Right renal cortex interstitium (tissue), 3 donors: ENCODE data around the gene DTYMK. TPM values are rescaled to one million over a fixed set of nuclear protein-coding genes. Genes with fewer than 3 reads are reported as not detected.
"Not testable (repeated sequence)": the region's sequence is repeated elsewhere in the genome, so short reads cannot be mapped to it uniquely, and the experiment has no call there.

Experiments
- DNase-seq, 3 donors: peaks; one replicate each; pipeline ENCODE4 v3.0.0-alpha.2; 2013; ENCODE audit warnings: low read depth in 3 of 3, low spot score in 2 of 3
- polyA plus RNA-seq, 3 donors: library from polyadenylated mRNA; unstranded; fragments of 120-200 nt; gene quantifications; one replicate each; pipeline ENCODE4 v1.2.1, GENCODE V29; 2013; ENCODE audit not compliant: insufficient read length in 3 of 3

The DTYMK gene
- polyA plus RNA-seq, 3 donors: 32.7 to 39.0 (median 37.4) TPM

DNA sequence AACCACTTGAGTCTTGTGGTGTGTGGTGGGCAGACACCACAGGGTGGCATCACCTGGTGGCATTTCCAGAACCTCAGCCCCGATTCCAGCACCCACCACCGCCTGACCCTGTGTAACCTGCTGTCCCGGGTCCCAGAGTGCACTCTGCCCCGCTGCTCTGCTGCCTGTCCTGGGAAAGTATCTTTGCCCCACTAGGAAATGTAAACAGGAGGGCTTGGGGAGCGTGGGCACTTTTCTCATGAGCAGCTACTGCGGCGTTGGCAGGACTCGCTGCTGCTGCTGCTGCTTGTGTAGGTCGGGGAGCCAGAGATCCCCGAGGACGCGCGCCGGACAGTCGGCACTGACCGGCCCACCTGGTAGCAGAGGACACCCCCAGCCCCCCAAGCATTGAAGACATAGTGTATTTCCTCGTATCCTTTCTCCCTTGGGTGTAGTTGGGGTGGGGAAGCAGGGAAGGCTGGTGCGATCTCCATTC is 13.4 kb downstream of the DTYMK start:
- no peak for DNase-seq

GRCh38 chr2:241672243-241673188 is 14.1 kb downstream of the DTYMK start:
- no peak for DNase-seq

DNA sequence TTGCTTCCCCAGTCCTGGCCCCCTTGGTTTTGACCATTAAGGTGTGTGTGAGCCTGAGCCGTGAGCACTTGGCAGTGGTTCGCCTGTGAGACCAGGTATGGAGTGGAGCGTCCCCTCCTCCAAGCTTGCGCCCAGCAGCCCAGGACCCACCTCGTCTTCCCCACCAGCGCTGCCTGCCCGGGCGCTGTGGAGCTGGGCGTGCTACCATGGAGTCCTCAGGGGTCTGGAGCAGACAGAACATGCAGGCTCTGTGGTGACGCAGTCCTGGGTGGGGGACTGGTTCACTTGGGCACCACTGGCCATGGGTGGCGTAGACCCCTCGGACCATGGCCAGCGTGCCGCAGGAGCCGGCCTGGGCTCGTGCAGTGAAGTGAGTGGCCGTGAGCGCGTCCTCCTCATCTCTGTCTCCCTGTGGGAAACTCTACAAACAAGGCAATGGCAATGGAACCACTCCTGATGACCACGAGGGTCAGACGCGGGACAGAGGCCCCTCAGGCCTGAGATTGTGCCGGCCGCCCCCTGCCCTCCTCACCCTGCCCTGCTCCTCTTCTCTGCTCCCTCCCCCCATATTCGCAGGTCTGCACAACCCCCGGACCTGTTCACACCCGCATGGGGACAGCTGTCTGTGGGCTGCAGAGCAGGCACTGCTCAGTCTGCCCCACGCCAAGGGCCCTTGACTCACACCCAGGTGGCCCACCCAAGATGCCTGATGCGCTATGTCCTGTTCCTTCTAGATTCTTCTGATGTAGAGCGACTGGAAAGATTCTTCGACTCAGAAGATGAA is 15.0 kb downstream of the DTYMK start:
- no peak for DNase-seq

DNA sequence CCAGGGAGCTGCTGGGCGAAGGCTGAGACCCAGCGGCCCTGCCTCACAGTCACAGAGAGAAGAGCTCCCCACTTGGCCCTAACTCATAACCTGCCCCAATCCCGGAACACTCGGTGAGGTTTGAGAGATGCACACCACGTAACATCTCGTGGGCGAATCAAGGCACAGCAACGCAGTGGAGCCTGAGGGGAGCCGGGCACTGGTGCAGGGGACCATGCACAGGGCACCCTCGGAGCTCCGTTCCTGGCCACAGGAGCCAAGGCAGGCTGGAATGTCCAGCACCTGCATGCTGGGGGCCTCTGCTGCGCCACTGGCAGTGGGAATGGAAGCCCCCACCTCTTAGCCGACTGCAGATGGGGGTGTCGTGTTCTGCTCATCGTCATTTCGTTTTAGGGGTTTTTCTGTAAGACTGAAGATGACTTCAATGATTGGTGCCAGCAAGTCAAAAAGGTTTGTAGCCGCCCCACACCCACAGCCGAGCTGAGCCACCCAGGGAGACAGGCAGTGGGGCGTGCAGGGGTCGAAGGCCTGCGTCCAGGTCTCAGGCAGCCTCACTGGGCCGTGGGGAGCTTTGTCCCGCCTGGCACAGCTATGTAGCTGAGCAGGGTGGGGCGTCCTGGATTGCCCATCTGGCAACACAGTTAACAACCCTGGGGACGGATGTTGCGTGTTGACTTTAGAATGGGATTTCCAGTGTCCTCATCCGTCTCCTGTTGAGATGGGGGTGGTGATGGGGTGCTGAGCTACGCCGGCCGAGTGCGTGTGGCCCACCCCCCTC is 16.1 kb downstream of the DTYMK start:
- DNase-seq: no peak

GRCh38 chr2:241668839-241669238 is 17.8 kb downstream of the DTYMK start:
- no peak for DNase-seq

GRCh38 chr2:241668354-241668753 is 18.3 kb downstream of the DTYMK start:
- DNase-seq: no peak

DNA sequence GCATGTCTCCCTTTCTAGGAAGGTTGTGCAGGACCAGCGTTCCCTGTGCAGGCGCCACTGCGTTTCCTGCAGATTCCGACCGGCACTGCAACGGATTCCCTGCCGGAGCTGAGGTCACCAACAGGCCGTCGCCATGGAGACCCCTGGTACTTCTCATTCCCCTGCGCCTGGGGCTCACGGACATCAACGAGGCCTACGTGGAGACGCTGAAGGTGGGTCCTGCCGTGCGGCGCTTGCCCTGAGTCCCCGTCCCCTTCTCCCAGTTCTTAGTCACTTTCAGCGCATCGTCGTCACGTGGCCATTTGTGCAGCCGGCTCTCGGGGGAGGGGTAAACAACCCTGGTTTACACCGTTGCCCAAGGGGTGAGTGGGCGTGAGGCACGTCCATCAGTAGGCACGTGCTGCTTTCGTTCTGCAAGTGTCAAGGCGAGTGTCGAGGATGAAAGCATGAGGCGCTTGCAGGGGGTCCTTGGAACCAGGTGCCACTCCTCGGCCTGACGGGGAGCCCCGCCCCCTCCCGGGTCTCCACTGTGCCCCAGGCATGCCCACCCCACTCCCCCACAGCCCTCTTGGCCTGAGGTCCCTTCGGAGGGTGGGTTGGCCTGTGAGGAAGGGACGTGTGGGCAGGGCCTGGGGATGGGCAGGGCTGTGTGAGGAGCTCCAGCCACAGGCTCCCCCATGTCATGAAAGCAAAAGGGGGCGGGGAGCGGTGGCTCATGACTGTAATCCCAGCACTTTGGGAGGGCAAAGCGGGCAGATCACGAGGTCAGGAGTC is 19.8 kb downstream of the DTYMK start:
- DNase-seq: peak in 1 of 3 donors; percentile 50

DNA sequence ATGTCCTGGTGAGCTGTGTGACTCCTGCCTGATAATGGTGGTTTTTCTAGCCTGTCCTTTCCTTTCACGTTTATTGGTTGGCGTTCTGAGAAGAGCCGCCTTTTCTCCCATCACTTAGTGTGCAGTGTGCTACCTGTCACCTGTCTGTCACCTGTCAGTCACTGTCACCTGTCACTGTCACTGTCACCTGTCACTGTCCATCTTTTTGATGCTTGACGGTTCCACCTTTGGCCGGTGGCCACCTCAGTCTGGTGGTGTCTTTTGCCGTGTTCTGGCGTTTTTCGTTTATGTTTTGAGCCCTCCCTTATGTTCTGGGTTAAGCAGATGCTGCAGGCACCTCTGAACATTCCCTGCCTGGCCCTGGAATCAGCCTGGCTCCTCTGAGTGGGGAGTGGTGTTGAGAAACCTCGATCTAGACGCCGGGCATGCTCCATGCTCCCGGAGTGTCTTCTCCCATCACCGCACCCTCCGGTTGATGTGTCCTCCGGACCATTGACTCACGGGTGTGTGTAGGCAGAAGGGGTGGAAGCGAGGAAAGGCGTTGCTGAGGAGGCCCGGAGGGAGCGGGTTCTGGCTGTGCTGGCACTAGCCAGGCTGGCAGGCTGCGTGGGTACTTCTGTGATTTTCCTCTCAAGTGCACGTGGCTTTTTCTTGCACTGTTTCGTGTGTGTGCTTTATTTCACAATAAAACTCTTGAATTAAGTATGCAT is 20.7 kb downstream of the DTYMK start:
- DNase-seq: no peak

DNA sequence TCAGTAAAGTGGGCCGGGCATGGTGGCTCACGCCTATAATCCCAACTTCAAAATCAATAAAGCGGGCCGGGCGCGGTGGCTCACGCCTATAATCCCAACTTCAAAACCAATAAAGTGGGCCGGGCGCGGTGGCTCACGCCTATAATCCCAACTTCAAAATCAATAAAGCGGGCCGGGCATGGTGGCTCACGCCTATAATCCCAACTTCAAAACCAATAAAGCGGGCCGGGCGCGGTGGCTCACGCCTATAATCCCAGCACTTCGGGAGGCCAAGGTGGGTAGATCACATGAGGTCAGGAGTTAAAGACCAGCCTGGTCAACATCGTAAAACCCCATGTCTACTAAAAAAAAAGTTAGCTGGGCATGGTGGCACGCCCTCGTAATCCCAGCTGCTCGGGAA is 23.9 kb downstream of the DTYMK start:
- DNase-seq: not testable (repeated sequence)

DNA sequence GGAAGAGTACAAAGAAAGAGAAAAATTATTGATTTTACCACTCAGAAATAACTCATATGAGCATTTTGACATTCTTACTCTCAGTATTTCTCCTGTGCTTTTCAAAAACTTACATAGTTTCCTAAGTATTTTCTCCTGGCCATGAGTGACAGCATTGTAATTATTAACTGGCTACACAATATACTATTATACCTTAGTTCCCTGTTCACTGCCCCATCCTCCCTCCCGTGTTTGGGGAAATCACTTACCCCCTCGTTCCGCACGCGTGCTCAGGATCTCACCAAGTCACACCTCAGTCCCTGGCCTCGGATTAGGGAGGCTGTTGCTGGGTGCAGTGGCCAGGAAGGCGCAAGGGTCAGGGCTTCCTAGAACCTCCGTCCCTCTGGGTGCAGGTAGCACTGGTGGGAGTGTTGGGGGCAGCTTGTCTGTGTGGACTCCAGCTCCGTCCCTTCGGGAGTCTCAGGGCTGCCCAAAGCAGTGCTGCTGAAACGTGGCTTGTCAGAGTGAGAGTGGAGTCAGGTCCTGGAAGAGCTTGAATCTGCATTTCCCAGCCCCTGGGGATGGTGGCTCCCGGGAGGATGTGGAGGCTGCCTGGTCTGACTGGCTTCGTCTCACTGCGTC is 25.9 kb downstream of the DTYMK start:
- no peak for DNase-seq

DNA sequence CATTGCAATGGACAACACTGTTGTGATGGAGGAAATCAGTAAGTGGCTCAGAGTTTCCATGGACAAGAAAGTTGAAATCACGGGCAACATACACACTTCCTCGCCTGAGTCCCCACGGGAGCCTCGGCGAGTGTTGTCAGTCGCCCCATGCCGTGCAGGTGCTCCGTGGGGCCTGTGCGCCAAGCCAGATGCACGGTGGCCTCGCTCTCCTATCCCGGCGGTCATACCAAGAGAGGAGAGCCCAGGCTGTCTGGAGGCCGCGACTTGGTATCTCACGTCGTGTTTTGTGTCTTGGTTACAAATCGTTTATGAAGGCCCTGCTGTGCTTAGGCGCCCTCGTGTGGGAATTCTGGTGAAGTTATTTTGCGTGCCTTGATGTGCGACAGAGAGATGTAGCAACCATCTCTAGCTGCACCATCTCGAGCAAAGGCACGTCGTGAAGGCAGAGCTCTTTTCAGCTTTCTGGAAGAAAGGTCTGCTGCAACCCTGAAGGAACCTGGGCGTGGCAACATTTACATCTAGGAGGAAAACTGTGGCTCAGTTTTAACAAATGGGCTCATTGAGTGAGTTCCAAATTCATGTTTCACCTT is 27.4 kb downstream of the DTYMK start:
- no peak for DNase-seq

DNA sequence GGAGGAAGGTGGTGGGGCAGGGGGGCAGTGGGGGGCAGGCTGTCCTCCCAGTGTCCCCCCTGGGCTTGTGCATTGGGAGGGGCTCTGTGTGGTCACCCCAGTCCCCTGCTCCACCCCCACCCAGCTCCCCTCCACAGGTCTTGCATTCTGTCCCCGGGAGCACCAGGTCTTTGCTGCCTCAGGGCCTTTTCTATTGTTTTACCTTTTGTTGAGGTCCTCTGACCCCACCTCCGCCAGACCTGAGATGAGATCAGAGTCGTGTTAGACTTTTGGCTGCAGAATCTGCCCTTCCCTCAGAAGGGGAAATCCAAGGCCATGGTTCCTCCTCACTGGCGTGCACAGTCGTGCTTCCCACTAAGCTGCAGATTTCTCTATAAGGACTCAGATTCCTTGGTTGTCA is 28.3 kb downstream of the DTYMK start:
- DNase-seq: no peak

- DNase-seq: no peak
These were observed 28.8 kb downstream of the DTYMK start for GRCh38 chr2:241657786-241658254.

- no peak for DNase-seq
These were observed 30.3 kb downstream of the DTYMK start for GRCh38 chr2:241656190-241656741.

DNA sequence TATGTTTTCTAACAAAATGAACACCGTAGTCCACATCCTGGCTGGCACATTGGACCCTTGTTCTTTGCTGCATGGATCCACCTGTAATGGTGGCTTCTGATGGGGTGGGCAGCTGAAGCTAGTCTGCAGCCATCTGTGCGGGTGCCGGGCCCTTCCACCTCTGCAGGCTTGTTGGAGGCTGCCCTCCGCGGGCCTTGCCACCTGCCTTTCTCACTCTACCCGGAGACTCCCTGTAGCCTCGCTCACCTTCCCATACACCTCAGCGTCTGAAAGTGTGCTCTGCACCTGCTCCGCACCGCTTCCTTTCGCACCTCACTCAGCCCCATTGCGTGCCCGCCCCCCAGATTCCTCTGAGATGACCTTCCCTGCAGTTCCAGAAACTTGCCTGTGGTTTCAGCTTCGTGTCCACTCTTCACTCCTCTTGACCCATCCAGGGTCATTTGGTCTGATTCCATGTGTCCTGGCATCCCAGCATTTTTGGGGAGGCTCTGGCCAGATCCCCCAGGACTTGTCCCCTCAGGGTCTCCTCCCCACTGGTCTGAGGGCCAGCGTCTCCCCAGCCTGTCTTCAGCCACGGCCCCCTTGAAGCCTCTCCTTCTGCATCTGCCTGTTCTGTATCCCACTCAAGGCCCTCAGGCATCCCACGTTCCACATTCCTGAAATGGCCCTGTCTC is 31.0 kb downstream of the DTYMK start:
- no peak for DNase-seq

DNA sequence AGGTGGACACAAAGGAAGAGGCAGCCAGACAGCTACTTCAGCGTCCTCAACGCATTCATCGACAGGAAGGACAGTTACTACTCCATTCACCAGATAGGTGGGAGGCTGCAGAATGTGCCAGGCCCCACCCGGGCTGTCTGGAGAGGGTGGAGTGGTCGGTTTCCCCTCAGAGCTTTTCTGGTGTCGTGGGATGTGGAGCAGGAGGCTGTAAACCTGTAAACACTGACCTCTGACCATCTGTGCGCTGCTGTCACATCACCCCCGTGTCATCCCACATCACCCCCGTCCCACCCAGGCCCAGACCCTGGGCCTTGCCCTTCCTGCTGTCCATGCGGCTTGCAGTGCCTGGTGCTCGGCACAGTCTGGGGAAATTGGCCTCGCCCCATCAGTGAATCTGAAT is 32.1 kb downstream of the DTYMK start:
- no peak for DNase-seq

- DNase-seq: no peak
These were observed 33.3 kb downstream of the DTYMK start for GRCh38 chr2:241653210-241653750.
